Measurements from ENCODE around the gene XKR3. TPM values are rescaled to one million over a fixed set of nuclear protein-coding genes. Genes with fewer than 3 reads are reported as not detected.

XKR3 gene
- total RNA-seq, 1 donor from 2014 or later = not detected

- H3K27me3 ChIP-seq = no peaks in the 10 kb centered on the region
- no peak overlapping the region for H3K4me3 ChIP-seq
- no peak overlapping the region for H3K27ac ChIP-seq
- intact Hi-C loops (cut with DNase I) = no loop called here
- no peaks in the 10 kb centered on the region for H3K9me3 ChIP-seq
- DNase-seq (ENCODE audit: extremely low spot score in 2 of 2) = no peak
- H3K36me3 ChIP-seq = no peaks in the 10 kb centered on the region
- H3K4me1 ChIP-seq = no peaks in the 10 kb centered on the region
- TF ChIP-seq POLR2AphosphoS5 (IDR thresholded peaks at IDR 0.05; ENCODE audit: insufficient read depth in 1 of 2, low read depth in 1 of 2) (no peak), POLR2A (IDR thresholded peaks at IDR 0.05) (no peak)
- TF ChIP-seq, protein P1, sequence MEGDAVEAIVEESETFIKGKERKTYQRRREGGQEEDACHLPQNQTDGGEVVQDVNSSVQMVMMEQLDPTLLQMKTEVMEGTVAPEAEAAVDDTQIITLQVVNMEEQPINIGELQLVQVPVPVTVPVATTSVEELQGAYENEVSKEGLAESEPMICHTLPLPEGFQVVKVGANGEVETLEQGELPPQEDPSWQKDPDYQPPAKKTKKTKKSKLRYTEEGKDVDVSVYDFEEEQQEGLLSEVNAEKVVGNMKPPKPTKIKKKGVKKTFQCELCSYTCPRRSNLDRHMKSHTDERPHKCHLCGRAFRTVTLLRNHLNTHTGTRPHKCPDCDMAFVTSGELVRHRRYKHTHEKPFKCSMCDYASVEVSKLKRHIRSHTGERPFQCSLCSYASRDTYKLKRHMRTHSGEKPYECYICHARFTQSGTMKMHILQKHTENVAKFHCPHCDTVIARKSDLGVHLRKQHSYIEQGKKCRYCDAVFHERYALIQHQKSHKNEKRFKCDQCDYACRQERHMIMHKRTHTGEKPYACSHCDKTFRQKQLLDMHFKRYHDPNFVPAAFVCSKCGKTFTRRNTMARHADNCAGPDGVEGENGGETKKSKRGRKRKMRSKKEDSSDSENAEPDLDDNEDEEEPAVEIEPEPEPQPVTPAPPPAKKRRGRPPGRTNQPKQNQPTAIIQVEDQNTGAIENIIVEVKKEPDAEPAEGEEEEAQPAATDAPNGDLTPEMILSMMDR (IDR thresholded peaks at IDR 0.05) = no peak
Measured at GRCh38 chr22:16819249-16819648, 6.0 kb downstream of the XKR3 start.

GRCh38 chr22:16818538-16818937, 6.7 kb downstream of the XKR3 start:
- Histone ChIP-seq H3K4me3 (no peak overlapping the region), H3K27ac (no peak overlapping the region), H3K9me3 (no peaks in the 10 kb centered on the region), H3K27me3 (no peaks in the 10 kb centered on the region), H3K36me3 (no peaks in the 10 kb centered on the region), H3K4me1 (no peaks in the 10 kb centered on the region)
- no peak for DNase-seq (ENCODE audit: extremely low spot score in 2 of 2)
- intact Hi-C loops (cut with DNase I) = no loop called here
- TF ChIP-seq, protein P1 (IDR thresholded peaks at IDR 0.05) = no peak
- no peak for TF ChIP-seq POLR2AphosphoS5 (IDR thresholded peaks at IDR 0.05; ENCODE audit: insufficient read depth in 1 of 2, low read depth in 1 of 2)
- TF ChIP-seq POLR2A (IDR thresholded peaks at IDR 0.05) = no peak

DNA sequence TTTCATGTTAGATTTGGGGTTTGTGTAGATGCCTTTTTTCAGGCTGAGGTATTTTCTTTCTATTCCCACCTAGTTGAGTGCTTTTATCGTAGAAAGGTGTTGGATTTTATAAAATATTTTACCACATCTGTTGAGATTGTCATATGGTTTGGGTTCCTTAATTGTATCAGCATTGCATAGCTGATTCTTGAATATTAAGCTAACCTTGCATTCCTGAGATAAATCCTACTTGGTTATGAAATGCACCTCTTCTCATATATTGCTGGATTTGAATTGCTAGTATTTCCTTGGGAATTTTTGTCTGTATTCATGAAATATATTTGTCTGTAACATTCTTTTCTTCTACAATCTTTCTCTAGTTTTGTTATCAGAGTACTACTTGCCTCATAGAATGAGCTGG, 10.1 kb downstream of the XKR3 start:
- H3K27ac ChIP-seq = no peak overlapping the region
- intact Hi-C loops (cut with DNase I) = no loop called here
- H3K9me3 ChIP-seq = no peaks in the 10 kb centered on the region
- no peak overlapping the region for H3K4me3 ChIP-seq
- no peaks in the 10 kb centered on the region for H3K4me1 ChIP-seq
- no peaks in the 10 kb centered on the region for H3K36me3 ChIP-seq
- DNase-seq (ENCODE audit: extremely low spot score in 2 of 2) = no peak
- TF ChIP-seq POLR2AphosphoS5 (IDR thresholded peaks at IDR 0.05; ENCODE audit: insufficient read depth in 1 of 2, low read depth in 1 of 2) (no peak), POLR2A (IDR thresholded peaks at IDR 0.05) (no peak)
- TF ChIP-seq, protein P1 (IDR thresholded peaks at IDR 0.05) = no peak
- H3K27me3 ChIP-seq = no peaks in the 10 kb centered on the region

GRCh38 chr22:16810188-16810802, 14.9 kb downstream of the XKR3 start:
- Histone ChIP-seq H3K27ac (no peak overlapping the region), H3K36me3 (no peaks in the 10 kb centered on the region), H3K4me1 (no peaks in the 10 kb centered on the region), H3K4me3 (no peak overlapping the region), H3K9me3 (no peaks in the 10 kb centered on the region), H3K27me3 (no peaks in the 10 kb centered on the region)
- intact Hi-C loops (cut with DNase I) = no loop called here
- TF ChIP-seq, protein P1 (IDR thresholded peaks at IDR 0.05) = no peak
- TF ChIP-seq POLR2AphosphoS5 (IDR thresholded peaks at IDR 0.05; ENCODE audit: insufficient read depth in 1 of 2, low read depth in 1 of 2) (no peak), POLR2A (IDR thresholded peaks at IDR 0.05) (no peak)
- no peak for DNase-seq (ENCODE audit: extremely low spot score in 2 of 2)

DNA sequence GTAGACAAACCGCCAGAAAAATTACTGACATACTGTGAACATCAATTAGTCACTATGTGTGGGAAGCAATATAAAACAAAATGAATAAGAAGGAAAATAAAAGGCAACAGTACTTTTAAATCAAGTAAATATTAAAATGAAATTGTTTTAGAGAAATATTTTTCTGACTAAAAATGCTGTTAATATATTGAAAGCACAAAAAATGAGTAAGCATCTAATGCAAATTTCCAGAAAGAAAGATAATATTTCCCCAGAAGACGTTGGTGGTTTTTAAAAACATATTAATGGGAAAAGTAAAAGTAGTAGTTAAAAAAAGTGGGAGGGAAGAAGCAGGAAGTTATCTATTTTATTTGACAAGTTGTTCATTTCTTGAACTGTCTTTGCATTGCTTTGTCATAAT, 16.5 kb downstream of the XKR3 start:
- H3K9me3 ChIP-seq = no peaks in the 10 kb centered on the region
- no peaks in the 10 kb centered on the region for H3K4me1 ChIP-seq
- intact Hi-C loops (cut with DNase I) = no loop called here
- H3K27me3 ChIP-seq = no peaks in the 10 kb centered on the region
- H3K27ac ChIP-seq = no peak overlapping the region
- H3K4me3 ChIP-seq = no peak overlapping the region
- DNase-seq (ENCODE audit: extremely low spot score in 2 of 2) = no peak
- no peaks in the 10 kb centered on the region for H3K36me3 ChIP-seq
- TF ChIP-seq POLR2AphosphoS5 (IDR thresholded peaks at IDR 0.05; ENCODE audit: insufficient read depth in 1 of 2, low read depth in 1 of 2) (no peak), POLR2A (IDR thresholded peaks at IDR 0.05) (no peak)
- TF ChIP-seq, protein P1 (IDR thresholded peaks at IDR 0.05) = no peak
